GM19240 (cell line): ENCODE measurements around the gene KCNAB2.
"Not testable (repeated sequence)": the region's sequence is repeated elsewhere in the genome, so short reads cannot be mapped to it uniquely, and the experiment has no call there.

Experiments
- DNase-seq: peaks from one replicate; pipeline ENCODE4 v3.0.0; 2011; ENCODE audit warnings: low spot score; ENCODE audit not compliant: insufficient read length

The KCNAB2 gene

DNA sequence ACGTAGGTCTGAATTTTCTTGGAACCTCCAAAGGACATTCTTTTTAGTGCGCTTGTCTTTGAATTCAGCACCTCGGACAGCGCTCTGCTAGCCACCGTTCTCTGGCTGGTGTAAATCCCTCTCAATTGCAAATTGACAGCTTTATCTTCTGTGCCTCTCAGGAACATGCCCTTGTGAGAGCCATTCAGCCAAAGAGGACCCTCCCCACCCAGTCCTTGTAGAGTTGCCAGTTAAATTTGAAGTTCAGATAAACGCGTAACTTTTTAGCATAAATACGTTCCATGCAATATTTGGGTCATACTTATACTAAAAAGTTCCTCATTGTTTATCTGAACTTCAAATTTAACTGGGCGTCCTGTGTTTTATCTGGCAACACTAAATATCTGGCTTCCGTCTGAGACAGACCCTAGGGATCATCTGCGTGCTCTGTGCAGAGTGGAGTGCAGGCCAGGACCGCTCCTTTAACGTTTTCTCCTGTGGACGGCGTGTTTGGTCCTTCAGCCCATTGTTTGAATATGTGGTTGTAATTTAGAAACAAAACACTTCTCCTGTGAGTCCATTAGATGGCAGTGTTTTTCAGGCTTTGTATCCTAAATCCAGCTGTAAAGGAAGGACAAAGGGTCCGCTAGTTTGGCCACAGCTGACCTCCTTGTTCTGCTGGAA lies 7.0 kb downstream of the KCNAB2 start:
- no peak for DNase-seq

DNA sequence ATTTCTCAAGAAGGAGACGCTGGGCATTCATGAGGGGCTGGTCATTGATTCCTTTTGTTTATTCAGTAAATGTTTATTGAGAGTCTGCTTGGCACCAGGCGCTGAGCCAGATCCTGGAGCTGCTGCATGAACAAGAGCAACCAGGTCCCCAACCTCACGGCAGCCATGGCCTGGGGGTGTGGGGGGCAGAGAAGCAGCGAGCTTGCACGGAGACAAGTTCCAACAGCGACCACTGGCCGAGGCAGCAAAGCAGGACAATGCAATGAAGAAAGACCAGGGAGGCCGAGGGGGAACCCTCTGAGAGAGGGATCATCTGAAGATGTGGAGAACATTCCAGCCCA lies 7.5 kb downstream of the KCNAB2 start:
- no peak for DNase-seq

DNA sequence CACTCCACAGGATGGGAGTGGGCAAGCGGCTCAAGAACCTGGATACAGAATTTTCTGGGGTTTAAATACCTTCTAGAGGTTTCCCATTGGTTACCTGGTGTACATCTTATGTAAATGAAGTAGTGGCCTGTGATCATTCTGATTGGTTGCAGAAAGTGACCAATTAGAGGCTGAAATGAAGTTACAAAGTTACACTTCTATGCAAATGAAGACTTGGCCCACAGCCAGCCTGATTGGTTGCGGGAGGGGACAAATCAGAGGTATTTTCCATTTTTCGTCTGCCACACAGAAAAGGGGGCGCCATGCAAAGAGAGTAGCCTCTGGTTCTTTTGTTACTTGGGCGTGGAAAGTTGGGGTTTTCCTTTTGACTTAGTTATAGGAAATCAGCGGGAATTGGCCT lies 8.9 kb downstream of the KCNAB2 start:
- DNase-seq: no peak

DNA sequence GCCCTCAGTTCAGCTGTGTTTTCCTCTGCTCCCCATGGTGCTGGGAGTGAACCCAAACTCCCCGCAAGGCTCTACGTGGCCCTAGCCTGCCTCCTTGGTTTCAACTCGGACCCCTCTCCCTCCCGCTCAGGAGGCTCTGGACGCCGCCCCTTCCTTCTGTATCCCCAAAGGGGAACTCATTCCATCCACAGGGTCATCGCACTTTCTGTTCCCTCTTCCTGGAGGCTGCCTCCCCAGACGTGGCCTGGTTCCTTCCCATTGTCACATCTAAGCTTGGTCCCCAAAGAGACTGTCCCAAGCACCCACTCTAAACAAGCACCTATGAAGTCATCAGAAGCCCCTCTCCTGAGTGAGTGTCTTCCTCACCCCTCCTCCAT lies 10.9 kb downstream of the KCNAB2 start:
- no peak for DNase-seq

DNA sequence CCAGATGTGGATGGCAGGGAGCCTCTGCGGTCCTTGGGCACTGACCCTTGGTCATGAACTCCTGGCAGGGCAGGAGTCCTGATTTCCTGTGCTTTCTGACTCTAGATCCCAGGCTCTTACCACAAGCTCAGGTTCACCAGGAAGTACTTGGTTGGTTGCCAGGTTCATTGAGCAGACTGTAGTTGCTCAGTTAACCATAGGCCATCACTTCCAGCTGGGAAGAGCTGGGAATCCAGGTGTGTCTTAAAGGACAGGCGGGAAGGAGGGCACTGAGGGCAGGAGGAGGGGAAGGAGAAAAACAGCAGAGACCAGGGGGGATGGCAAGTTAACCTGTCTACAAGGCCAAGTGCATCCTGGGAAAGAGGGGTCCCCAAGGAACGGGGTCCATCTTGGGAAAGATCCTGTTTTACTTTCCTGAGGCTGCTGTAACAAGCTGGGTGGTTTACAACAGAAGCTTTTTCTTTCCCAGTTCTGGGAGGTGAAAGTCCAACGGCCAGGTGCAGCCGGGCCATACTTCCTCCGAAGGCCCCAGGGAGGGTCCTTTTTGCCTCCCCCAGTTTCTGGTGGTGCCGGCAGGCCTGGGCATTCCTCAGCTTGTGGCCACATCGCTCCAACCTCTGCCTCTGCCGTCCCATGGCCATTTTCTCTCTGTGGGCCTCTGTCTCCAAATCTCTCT lies 11.6 kb downstream of the KCNAB2 start:
- DNase-seq: no peak

DNA sequence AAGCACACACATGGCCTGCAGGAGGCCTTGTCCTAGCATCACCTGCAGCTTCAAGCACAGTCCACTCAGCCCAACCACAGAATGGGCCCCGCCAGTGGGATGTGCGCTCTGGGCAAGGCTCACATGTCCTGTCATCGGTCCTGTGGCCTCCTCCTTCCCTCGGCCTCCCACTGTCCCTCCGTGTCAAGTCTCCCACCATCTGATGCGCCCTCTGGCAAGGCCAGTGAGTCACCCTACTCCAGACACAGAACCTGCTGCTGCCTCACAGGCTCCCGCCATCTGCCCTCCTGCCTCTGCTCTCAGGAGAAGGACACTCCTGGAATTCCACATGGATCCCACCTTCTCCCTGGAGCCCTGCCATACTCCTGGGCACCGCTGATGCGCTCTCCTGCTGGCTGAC lies 14.2 kb downstream of the KCNAB2 start:
- DNase-seq: no peak

DNA sequence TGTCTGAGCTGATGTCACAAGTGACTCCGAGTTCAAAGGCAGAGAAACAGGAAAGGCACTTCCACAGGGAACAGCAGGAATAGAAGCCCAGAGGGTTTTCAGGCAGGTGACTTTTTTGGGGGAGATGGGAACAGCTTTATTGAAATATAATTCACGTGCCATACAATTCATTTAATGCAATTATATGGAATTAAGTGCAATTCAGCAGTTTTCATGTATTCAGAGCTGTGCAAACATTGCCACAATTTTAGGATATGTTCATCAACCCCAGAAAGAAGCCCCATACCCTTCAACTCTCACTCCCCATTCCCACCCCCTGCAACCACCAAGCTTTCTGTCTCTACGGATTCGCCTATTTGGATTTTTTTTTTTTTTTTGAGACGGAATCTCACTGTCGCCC lies 17.0 kb downstream of the KCNAB2 start:
- no peak for DNase-seq

DNA sequence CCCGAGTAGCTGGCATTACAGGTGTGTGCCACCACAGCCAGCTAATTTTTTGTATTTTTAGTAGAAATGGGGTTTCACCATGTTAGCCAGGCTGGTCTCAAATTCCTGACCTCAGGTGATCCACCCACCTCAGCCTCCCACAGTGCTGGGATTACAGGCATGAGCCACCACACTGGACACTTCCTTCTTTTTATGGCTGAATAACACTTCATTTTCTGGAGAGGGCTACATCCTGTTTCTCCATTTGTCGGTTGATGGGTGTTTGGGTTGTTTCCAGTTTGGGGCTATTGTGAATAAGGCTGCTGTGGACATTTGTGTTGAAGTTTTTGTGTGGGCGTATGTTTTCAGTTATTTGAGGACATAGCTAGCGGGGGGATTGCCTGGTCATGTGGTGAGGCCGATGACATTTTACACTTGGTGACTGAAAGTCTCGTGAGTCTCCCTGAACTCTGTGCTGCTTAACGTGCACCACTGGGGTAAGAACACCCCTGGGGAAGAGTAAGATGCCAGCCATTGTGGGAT lies 17.9 kb downstream of the KCNAB2 start:
- DNase-seq: not testable (repeated sequence)

DNA sequence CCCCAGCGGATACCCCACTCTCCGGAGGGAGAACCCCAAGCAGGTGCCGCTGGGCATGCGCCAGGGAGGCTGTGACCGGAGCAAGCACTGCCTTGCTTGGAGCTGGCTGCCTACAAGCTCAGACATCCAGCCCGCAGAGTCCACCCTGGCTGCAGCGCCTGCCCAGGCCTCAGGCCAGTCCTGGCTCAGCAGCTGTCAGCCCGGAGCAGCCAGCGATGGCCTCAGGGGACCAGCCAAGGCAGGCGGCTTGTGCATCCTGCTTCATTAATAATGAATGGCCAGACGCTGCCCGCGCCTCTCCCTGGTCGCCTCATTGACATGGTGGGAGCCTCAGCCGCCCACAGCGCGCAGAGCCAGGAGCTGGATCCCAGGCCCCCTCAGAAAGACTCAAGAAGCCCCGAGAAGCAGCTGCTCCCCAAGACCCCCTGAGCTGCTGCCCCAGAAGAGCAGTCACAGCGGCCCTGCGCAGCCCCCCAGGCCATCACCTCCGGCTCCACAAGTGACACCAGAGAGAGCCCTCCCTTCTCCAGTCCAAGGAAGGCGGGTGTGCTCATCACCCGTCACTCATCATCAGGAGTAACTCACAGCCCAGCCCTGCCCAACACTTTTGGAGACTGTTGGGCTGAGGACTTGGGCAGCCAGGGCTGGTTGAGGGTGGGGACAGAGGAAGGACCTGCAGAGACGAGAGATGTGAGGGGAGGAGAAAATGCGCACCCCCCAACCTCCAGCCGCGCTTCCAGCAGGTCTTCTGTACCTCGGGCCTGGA lies 19.6 kb downstream of the KCNAB2 start:
- DNase-seq: no peak

DNA sequence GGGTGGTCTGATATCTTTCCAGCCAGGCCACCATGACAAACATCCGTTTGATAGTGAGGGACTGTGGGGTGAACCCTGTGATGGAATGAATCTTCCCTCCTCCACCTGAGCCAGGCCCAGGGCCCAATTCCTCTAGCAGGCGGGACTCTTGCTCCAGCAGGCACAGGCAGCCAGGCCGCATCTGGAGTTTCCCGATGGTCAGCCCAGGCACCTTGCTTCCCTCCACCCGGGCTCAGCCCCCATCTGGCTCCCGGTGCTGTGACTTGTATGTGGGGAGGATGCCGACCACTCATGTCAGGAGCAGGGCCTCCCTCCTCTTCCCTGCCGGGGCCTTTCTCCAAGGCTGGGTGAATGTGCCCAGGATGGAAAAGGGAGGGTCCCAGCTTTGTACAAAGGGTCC lies 21.0 kb downstream of the KCNAB2 start:
- no peak for DNase-seq

DNA sequence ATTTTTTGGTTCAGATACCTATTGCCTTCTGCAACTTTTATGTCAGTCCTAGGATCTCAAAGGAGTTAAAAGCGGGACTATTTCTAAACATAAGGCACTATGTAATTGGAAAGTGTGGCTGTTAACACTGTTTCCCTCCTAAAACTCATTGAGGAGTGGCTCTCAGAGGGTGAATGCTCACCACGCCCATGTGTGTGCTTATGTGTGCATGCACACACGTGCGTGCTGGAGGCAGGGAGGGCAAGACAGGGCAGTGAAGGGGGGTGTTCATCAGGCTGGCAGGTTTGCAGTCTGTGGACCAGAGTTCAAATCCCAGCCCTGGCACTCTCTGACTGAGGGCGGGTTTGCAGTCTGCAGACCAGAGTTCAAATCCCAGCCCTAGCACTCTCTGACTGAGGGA lies 22.4 kb downstream of the KCNAB2 start:
- DNase-seq: no peak

DNA sequence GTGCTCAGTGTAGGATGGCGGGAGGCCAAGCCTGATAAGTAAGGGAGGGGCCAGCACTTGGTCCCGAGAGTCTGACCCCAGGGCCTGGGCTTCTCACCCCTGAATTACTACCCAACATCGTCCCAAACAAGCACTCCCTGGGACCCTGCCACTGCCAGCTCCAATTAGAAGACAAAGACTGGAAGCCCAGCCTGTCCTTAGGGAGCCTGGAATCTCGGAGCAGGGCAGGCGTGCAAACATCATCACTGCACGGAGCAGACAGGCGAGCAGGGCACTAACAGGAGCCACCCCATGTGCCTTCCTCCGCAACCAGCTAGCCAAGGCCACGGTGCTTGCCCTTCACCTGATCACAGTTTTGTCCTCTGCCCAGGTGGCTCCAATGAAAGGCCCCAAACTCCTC lies 23.2 kb downstream of the KCNAB2 start:
- no peak for DNase-seq

DNA sequence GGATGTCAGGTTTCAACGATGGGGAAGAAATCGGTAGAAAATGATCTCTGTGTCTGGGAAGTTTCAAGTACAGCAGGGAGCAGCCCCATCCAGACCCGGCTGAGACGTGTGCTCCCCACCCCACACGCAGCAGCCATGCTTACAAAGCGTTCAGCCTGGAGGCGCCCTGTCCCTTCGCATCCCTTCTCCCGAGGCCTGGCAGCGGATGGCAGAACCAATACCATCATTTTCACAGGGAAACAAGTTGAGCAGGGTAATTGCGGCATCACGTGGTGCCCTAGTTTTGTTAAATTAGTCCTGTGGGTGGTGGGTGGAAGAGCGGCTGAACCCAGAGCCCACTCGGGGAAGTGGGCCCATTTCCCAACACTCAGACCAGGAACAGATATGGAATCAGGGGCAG lies 23.9 kb downstream of the KCNAB2 start:
- no peak for DNase-seq

DNA sequence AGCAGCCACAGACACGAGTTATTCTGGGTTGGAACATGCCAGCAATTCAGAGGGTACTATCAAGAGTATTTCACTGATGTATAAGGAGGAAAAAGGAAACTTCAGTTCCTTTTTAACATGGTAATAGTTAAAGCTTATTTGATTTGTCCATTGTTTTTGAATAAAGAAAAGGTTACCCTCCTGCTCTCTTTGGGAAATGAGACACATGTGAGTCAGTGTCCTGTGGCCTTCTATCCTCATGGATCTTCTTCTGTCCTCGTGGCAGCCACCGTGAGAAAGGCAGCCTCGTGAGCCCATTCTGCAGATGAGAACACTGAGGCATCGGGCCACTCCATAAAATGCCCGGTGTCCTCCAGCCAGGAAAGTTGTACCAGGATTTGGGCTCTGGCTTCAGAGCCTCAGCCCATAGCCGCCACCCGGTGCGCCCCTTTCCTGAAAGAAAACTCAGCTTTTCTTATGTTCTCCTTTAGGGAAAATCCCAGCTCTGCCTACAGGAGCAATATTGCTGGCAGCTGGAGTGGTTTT lies 24.8 kb downstream of the KCNAB2 start:
- no peak for DNase-seq

DNA sequence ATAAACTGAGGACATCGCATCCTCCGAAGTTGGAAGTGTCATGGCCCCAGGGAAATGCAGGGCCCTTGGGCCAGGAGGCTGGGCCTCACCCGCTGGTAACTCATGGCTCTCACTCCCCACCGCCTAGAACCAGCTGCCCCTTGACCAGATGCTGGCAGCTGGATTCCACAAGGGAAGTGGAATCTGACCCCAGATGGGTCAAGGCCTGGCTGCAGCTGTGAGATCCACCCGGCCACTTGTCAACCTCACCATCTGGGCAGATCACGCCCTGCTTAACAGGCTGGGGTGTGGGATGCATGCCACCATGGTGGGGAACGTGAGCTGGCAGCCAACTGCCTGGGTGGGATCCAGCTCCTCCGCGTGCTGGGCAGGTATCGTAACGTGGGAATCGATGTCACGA lies 25.5 kb downstream of the KCNAB2 start:
- DNase-seq: no peak

DNA sequence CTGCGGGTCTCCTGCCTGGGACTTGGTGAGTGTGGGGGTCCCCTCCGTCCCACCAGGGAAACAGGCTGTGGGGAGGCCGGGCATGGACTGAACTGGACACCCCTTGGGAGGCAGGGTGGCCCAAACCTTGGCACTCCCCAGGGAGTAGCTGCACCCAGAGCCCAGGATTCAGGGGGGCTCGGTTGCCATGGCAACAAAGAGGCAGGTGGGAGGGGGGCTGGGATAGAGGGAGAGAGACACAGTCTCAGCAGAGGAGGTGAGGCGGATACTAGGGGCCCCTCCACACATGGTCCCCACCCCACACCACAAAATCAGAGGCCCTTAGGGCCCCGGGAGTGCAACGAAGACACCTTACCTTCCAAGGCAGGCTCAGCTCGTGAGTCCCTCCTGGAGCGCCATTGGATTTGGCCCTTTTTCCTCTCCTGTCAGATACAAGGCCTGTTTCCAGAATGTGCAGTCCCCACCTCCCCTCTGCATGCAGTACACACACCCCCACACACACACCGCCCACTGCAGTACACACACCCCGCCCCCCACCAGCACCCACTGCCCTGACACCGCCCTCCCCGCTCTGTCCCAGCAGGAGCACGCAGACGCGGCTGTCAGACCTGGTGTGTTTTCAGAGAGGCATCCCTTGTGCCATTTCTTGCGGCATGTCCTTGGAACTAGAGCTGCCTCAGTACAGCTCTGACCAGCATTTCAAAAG lies 27.2 kb downstream of the KCNAB2 start:
- DNase-seq: no peak

DNA sequence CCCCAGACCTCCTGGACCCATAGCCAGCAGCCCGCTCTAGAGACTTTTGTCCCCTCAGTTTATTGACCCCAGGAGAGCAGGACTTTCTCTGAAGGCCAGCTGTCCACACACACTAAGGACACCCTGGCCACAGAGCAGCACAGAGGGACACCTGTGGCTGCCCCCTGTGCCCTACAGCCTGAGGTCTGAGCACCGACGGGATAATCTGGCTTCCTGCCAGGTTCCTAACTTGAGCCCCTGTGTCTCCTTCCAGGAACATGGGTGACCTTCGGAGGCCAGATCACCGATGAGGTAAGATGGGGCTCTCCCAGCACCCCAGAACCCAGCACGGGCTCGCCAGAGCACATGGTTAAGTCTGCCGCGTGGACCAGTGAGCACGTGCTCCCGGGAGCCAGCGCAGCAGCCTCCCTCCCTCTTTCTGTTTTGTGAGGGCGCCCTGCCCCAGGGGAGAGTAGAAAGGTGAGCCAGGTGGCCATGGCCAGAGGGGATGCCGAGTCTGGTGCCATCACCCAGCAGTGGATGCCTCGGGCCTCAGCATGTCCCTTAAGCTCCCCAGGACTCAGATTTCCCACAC lies 27.9 kb downstream of the KCNAB2 start:
- no peak for DNase-seq

DNA sequence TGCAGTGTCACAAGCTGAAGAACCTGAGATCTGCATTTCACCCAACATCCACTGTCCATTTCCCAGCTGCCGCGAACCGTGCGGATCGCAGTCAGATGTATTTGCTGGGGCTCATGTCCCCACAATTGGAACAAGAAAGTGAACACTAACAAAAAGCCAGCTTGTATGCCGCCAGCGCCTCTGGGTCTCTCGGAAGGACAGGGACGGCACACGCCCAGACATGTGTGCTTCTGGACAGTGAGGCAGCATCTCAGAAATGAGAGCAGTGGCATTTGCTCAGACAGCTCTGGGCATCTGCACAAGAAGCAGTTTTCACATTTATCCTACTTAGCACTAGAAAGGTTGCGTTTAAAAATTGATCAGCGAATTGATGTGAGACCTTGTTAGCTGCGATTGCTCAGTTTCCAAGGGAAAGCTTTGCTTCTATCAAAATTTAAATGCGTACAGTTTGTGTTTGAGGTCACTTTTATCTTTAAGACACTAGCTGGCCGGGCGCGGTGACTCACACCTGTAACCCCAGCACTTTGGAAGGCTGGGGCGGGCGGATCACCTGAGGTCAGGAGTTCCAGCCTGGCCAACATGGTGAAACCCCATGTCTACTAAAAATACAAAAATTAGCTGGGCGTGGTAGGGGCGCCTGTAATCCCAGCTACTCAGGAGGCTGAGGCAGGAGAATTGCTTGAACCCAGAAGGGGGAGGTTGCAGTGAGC lies 28.7 kb downstream of the KCNAB2 start:
- DNase-seq: no peak

DNA sequence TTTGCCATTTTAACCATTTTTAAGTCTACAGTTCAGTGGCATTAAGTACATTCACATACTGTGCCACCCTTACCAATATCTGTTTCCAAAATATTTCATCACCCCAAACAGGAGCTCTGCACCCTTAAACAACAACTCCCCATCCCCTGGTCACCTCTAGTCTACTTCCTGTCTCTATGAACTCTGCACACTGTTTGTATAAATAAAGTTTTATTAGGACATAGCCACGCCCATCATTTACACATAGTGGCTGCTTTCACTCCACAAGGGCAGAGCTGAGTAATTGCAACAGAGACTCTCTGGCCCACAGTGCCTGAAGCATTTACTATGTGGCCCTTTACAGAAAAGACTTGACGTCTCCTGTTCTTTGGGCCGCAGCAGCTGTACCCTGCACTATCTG lies 30.1 kb downstream of the KCNAB2 start:
- no peak for DNase-seq

DNA sequence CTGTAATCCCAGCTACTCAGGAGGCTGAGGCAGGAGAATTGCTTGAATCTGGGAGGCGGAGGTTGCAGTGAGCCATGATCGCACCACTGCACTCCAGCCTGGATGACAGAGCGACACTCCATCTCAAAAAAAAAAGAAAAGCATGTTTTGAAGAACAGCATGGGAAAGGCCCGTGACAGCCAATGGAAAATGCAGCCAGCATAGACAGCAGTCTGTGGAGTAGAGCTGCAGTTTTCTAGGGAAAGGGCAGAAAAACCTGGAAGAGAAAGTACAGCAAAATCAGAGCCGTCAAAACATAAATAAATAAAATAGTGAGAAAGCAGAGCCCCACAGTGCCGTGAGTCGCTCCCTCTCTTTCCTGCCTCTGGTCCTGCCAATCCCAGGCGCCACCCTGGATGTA lies 31.4 kb downstream of the KCNAB2 start:
- not testable (repeated sequence) for DNase-seq

DNA sequence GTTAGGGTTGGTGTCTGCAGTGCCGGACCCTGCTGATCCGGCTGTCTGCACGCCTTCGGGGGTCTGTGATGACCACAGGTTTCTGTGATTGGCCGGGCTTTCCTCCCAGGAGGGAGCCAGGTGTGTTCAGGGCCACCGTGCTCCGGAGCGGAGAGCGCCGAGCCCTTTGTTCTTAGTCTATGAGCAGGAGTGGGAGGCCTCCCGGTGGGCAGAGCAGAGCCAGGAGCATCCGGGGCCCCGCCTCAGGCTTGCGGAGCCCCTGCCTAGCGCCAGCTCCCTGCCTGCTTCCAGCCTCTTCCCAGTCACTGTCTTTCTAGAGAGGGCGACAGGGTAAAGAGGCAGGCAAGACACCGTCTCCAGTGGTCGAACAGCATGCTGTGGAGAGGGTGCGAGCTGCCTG lies 31.8 kb downstream of the KCNAB2 start:
- DNase-seq: no peak
